ENCODE measurements around the gene WNK1. TPM values are rescaled to one million over a fixed set of nuclear protein-coding genes. Genes with fewer than 3 reads are reported as not detected.

The WNK1 gene
- total RNA-seq, 2 donors from 2014 or later: 150 to 252 TPM

DNA sequence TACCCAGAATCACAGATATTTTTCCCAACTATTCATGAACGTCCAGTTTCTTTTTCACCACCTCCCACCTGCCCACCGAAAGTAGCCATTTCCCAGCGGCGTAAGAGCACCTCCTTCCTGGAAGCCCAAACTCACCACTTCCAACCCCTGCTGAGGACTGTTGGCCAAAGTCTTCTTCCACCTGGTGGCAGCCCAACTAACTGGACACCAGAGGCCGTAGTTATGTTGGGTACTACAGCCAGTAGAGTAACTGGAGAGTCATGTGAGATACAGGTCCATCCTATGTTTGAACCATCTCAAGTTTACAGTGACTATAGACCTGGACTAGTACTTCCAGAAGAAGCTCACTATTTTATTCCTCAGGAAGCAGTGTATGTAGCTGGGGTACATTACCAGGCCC, 115.5 kb downstream of the WNK1 start:
- peaks cover 9% of the 10 kb centered on the region for H3K4me1 Mint-ChIP-seq
- H3K27ac Mint-ChIP-seq: no peak overlapping the region
- H3K27me3 Mint-ChIP-seq: no peaks in the 10 kb centered on the region
- no peaks in the 10 kb centered on the region for H3K9me3 Mint-ChIP-seq
- peaks cover 95% of the 10 kb centered on the region for H3K36me3 Mint-ChIP-seq (ENCODE audit: low read depth)
- ATAC-seq (replicated peaks): no peak
- H3K4me3 Mint-ChIP-seq: no peak overlapping the region

DNA sequence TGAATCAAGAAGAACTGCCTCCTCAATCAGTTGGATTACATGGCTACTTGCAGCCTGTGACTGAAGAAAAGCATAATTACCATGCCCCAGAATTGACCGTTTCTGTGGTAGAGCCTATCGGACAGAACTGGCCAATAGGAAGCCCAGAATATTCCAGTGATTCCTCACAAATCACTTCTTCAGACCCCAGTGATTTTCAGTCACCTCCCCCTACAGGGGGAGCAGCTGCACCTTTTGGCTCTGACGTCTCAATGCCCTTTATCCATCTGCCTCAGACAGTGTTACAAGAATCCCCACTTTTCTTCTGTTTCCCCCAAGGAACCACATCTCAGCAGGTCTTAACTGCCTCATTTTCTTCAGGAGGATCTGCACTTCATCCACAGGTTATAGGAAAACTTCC, 116.3 kb downstream of the WNK1 start:
- Mint-ChIP-seq H3K27me3 (no peaks in the 10 kb centered on the region), H3K4me3 (no peak overlapping the region), H3K9me3 (no peaks in the 10 kb centered on the region), H3K36me3 (ENCODE audit: low read depth) (peaks cover 95% of the 10 kb centered on the region), H3K4me1 (peaks cover 9% of the 10 kb centered on the region), H3K27ac (peak overlapping the region; percentile 79)
- no peak for ATAC-seq (replicated peaks)

DNA sequence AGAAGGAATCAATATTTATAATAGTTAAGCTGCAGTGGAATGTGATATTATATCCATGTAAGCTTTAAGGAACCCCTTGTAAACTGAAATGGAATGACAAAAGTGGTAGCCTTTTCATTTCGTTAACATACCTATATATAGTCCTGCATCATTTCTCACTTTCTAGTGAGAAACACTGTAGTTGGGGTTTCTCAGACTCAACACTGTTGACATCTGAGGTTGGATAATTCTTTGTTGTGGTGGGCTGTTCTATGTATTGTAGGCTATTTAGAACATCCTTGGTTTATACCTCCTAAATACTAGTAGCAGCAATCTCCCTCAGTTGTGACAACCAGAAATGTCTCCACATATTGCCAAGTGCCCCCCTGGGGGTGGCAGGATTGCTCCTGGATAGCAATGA, 118.0 kb downstream of the WNK1 start:
- Mint-ChIP-seq H3K36me3 (ENCODE audit: low read depth) (peaks cover 95% of the 10 kb centered on the region), H3K27ac (peak overlapping the region; percentile 16), H3K9me3 (no peaks in the 10 kb centered on the region), H3K4me3 (no peak overlapping the region), H3K4me1 (peaks cover 9% of the 10 kb centered on the region), H3K27me3 (no peaks in the 10 kb centered on the region)
- ATAC-seq (replicated peaks): peak; percentile 77

DNA sequence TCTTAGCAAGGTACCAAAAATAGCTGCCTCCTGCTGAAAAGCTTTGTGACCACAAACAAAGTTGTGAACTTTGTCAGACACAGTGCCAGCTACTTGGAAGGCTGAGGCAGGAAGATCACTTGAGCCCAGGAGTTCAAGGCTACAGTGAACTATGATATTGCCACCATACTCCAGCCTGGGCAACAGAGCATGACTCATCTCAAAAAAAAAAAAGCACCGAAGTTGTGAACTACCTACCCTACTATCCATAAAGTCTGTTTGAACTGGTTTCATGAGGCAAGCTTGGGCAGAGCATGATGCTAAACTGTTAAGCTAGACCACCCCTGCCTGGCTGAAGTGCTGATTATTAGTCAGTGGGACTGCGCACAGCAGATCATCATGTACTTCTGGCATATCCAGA, 121.6 kb downstream of the WNK1 start:
- Mint-ChIP-seq H3K36me3 (ENCODE audit: low read depth) (peaks cover 80% of the 10 kb centered on the region), H3K27ac (peak overlapping the region; percentile 41), H3K4me3 (no peak overlapping the region), H3K4me1 (peaks cover 6% of the 10 kb centered on the region), H3K27me3 (no peaks in the 10 kb centered on the region), H3K9me3 (no peaks in the 10 kb centered on the region)
- peak; percentile 90 for ATAC-seq (replicated peaks)

DNA sequence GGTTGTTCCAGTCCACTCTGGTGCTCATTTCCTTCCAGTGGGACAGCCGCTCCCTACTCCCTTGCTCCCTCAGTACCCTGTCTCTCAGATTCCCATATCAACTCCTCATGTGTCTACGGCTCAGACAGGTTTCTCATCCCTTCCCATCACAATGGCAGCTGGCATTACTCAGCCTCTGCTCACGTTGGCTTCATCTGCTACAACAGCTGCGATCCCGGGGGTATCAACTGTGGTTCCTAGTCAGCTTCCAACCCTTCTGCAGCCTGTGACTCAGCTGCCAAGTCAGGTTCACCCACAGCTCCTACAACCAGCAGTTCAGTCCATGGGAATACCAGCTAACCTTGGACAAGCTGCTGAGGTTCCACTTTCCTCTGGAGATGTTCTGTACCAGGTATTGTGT, 127.3 kb downstream of the WNK1 start:
- peaks cover 13% of the 10 kb centered on the region for H3K4me1 Mint-ChIP-seq
- ATAC-seq (replicated peaks): no peak
- no peaks in the 10 kb centered on the region for H3K27me3 Mint-ChIP-seq
- no peaks in the 10 kb centered on the region for H3K9me3 Mint-ChIP-seq
- no peak overlapping the region for H3K4me3 Mint-ChIP-seq
- H3K27ac Mint-ChIP-seq: peak overlapping the region; percentile 56
- H3K36me3 Mint-ChIP-seq (ENCODE audit: low read depth): peaks cover 84% of the 10 kb centered on the region

DNA sequence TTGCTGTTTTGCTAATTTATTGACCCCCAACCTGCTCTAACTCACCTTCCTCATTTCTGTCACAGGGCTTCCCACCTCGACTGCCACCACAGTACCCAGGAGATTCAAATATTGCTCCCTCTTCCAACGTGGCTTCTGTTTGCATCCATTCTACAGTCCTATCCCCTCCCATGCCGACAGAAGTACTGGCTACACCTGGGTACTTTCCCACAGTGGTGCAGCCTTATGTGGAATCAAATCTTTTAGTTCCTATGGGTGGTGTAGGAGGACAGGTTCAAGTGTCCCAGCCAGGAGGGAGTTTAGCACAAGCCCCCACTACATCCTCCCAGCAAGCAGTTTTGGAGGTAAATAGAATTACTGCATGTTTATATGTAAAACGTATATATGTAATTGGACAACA, 128.3 kb downstream of the WNK1 start:
- no peaks in the 10 kb centered on the region for H3K27me3 Mint-ChIP-seq
- H3K4me3 Mint-ChIP-seq: no peak overlapping the region
- ATAC-seq (replicated peaks): no peak

DNA sequence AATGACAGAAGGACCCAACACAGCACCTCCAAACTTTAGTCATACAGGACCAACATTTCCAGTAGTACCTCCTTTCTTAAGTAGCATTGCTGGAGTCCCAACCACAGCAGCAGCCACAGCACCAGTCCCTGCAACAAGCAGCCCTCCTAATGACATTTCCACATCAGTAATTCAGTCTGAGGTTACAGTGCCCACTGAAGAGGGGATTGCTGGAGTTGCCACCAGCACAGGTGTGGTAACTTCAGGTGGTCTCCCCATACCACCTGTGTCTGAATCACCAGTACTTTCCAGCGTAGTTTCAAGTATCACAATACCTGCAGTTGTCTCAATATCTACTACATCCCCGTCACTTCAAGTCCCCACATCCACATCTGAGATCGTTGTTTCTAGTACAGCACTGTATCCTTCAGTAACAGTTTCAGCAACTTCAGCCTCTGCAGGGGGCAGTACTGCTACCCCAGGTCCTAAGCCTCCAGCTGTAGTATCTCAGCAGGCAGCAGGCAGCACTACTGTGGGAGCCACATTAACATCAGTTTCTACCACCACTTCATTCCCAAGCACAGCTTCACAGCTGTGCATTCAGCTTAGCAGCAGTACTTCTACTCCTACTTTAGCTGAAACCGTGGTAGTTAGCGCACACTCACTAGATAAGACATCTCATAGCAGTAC, 132.5 kb downstream of the WNK1 start:
- no peak overlapping the region for H3K4me3 Mint-ChIP-seq
- peaks cover 8% of the 10 kb centered on the region for H3K4me1 Mint-ChIP-seq
- peak overlapping the region; percentile 26 for H3K27ac Mint-ChIP-seq
- no peaks in the 10 kb centered on the region for H3K27me3 Mint-ChIP-seq
- ATAC-seq (replicated peaks): no peak
- H3K9me3 Mint-ChIP-seq: no peaks in the 10 kb centered on the region
- peaks cover 98% of the 10 kb centered on the region for H3K36me3 Mint-ChIP-seq (ENCODE audit: low read depth)

More for the DNA sequence above, 128.3 kb downstream of the WNK1 start:
- Mint-ChIP-seq H3K27ac (peak overlapping the region; percentile 2), H3K36me3 (ENCODE audit: low read depth) (peaks cover 84% of the 10 kb centered on the region), H3K9me3 (no peaks in the 10 kb centered on the region), H3K4me1 (peaks cover 13% of the 10 kb centered on the region)

DNA sequence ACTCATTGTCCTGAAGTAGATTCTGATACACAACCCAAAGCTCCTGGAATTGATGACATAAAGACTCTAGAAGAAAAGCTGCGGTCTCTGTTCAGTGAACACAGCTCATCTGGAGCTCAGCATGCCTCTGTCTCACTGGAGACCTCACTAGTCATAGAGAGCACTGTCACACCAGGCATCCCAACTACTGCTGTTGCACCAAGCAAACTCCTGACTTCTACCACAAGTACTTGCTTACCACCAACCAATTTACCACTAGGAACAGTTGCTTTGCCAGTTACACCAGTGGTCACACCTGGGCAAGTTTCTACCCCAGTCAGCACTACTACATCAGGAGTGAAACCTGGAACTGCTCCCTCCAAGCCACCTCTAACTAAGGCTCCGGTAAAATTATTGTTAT, 133.3 kb downstream of the WNK1 start:
- peak; percentile 23 for ATAC-seq (replicated peaks)
- peak overlapping the region; percentile 26 for H3K27ac Mint-ChIP-seq
- no peak overlapping the region for H3K4me3 Mint-ChIP-seq
- peaks cover 6% of the 10 kb centered on the region for H3K4me1 Mint-ChIP-seq
- H3K9me3 Mint-ChIP-seq: no peaks in the 10 kb centered on the region
- H3K36me3 Mint-ChIP-seq (ENCODE audit: low read depth): peaks cover 97% of the 10 kb centered on the region
- no peaks in the 10 kb centered on the region for H3K27me3 Mint-ChIP-seq

DNA sequence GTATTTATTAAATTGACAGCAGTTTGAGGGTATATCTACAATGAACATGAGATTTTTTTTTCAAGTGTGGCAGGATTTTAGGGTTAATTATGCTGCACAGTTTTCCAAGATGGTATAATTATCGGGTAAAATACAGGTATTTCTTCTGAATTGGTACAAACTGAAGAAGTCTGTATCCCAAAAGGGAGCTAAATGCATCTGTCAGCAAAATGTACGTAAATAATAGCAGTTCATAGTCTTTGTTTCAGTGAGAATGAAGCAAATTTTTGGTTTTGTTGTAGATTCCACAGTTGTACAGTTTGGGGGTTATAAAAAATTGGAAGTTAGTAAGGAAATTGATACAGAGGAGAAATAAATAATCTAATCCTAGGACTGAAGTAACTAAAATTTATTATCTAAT, 133.8 kb downstream of the WNK1 start:
- Mint-ChIP-seq H3K4me1 (peaks cover 6% of the 10 kb centered on the region), H3K27me3 (no peaks in the 10 kb centered on the region), H3K4me3 (no peak overlapping the region), H3K27ac (no peak overlapping the region), H3K9me3 (no peaks in the 10 kb centered on the region), H3K36me3 (ENCODE audit: low read depth) (peaks cover 97% of the 10 kb centered on the region)
- ATAC-seq (replicated peaks): no peak

DNA sequence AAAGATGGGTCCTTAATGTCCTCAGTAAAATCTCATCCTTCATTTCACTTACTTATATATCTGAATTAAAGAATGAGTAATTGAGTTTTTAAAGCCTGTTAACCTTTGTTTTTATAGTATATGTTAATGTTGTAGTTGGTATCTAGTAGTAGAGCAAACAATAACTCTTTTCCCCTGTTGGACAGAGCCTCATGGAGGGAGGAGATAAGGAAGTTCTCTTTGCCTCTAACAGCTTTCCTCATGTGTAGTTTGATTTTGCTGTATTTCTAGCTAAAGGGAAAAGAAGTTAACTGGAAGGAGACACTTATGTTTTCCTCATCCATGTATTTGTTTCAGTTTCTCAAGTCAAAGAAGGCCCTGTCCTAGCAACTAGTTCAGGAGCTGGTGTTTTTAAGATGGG, 141.8 kb downstream of the WNK1 start:
- no peaks in the 10 kb centered on the region for H3K4me1 Mint-ChIP-seq
- peaks cover 95% of the 10 kb centered on the region for H3K36me3 Mint-ChIP-seq (ENCODE audit: low read depth)
- H3K4me3 Mint-ChIP-seq: no peak overlapping the region
- peak overlapping the region; percentile 22 for H3K27ac Mint-ChIP-seq
- no peak for ATAC-seq (replicated peaks)
- H3K9me3 Mint-ChIP-seq: no peaks in the 10 kb centered on the region
- H3K27me3 Mint-ChIP-seq: no peaks in the 10 kb centered on the region

DNA sequence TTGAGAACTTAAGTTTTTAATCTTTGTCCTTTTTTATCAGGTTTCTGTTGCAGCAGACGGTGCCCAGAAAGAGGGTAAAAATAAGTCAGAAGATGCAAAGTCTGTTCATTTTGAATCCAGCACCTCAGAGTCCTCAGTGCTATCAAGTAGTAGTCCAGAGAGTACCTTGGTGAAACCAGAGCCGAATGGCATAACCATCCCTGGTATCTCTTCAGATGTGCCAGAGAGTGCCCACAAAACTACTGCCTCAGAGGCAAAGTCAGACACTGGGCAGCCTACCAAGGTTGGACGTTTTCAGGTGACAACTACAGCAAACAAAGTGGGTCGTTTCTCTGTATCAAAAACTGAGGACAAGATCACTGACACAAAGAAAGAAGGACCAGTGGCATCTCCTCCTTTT, 143.7 kb downstream of the WNK1 start:
- Mint-ChIP-seq H3K27ac (no peak overlapping the region), H3K27me3 (no peaks in the 10 kb centered on the region), H3K4me3 (no peak overlapping the region), H3K4me1 (no peaks in the 10 kb centered on the region), H3K9me3 (no peaks in the 10 kb centered on the region), H3K36me3 (ENCODE audit: low read depth) (peaks cover 97% of the 10 kb centered on the region)
- ATAC-seq (replicated peaks): no peak

DNA sequence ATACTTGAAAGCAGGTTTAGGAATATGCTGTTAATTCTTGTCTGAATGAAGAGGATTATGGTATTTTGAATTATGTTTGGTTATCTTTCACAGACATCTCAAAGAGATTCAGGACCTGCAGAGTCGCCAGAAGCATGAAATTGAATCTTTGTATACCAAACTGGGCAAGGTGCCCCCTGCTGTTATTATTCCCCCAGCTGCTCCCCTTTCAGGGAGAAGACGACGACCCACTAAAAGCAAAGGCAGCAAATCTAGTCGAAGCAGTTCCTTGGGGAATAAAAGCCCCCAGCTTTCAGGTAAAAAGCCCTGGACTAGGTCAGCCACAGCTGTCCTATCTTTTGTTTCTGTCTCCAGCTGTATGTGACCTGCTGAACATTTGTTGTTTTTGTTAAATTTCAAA, 145.0 kb downstream of the WNK1 start:
- H3K27me3 Mint-ChIP-seq: no peaks in the 10 kb centered on the region
- no peak for ATAC-seq (replicated peaks)
- H3K4me3 Mint-ChIP-seq: no peak overlapping the region
- no peaks in the 10 kb centered on the region for H3K4me1 Mint-ChIP-seq
- no peaks in the 10 kb centered on the region for H3K9me3 Mint-ChIP-seq
- peak overlapping the region; percentile 66 for H3K27ac Mint-ChIP-seq
- H3K36me3 Mint-ChIP-seq (ENCODE audit: low read depth): peaks cover 97% of the 10 kb centered on the region

DNA sequence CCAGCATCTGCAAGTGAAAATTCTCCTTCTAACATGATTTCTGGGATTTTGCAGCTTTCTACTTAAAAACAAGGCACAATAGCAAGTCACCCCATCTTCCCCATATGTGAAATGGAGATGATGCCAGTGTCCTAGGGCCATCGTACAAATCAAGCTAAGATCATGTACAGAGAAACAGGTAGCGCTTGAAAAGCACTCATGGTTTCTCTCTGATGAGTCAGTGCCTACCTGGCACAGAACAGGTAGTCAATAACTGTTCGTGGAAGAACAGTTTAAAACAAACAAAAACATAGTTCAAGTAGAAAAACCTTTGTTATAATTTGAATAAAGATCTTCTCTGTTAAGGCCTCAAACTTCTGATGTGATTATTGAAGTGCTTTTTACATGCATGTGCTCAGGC, 150.2 kb downstream of the WNK1 start:
- no peak overlapping the region for H3K4me3 Mint-ChIP-seq
- no peaks in the 10 kb centered on the region for H3K4me1 Mint-ChIP-seq
- H3K9me3 Mint-ChIP-seq: no peaks in the 10 kb centered on the region
- no peaks in the 10 kb centered on the region for H3K27me3 Mint-ChIP-seq
- H3K27ac Mint-ChIP-seq: peak overlapping the region; percentile 28
- ATAC-seq (replicated peaks): no peak
- H3K36me3 Mint-ChIP-seq (ENCODE audit: low read depth): peaks cover 97% of the 10 kb centered on the region

DNA sequence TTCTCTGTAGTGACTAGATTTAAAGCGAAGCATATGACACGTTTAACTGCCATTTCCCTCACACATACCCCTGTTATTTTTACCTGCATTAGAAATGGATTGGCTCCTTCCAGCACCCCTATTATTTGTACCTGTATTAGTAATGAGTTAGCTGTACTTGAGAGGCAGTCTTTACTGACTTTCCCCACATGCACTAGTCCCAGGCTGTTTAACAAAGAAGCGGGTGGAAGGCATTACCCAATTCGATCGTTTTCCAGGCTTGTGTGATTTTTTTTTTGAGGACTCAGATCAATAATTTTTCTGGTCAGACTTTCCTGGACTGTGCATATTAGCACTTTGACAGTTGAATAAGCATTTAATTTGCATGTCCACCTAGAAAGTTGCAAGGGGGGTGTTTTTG, 150.7 kb downstream of the WNK1 start:
- Mint-ChIP-seq H3K4me3 (no peak overlapping the region), H3K9me3 (no peaks in the 10 kb centered on the region), H3K4me1 (no peaks in the 10 kb centered on the region), H3K27ac (peak overlapping the region; percentile 28), H3K27me3 (no peaks in the 10 kb centered on the region), H3K36me3 (ENCODE audit: low read depth) (peaks cover 97% of the 10 kb centered on the region)
- no peak for ATAC-seq (replicated peaks)

DNA sequence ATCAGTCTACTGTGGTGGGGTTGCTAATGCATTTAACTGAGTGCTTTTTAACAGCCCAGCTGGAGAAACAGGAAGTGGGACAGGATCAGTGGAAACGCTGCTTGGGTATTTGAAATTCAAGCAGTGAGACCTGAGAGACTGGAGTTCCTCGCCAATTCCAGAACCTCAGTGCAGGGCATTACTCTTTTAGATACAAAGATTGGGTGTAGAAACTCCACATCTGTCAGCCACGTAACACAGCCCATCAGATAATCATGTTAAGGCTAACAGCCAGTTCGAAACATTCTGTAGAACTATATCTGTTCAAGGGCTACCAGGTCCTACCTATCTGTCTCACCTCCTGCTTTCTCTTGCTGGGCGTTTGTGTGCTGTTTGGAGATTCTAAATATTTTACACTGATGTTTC, 151.6 kb downstream of the WNK1 start:
- H3K4me3 Mint-ChIP-seq: no peak overlapping the region
- no peak for ATAC-seq (replicated peaks)
- peak overlapping the region; percentile 42 for H3K27ac Mint-ChIP-seq
- peaks cover 98% of the 10 kb centered on the region for H3K36me3 Mint-ChIP-seq (ENCODE audit: low read depth)
- no peaks in the 10 kb centered on the region for H3K4me1 Mint-ChIP-seq
- no peaks in the 10 kb centered on the region for H3K27me3 Mint-ChIP-seq
- no peaks in the 10 kb centered on the region for H3K9me3 Mint-ChIP-seq

All from activated T-helper 17 cell treated with anti-CD3 and anti-CD28 coated beads, Interleukin-2, amount 50 U/mL, for 72 hours (primary cell).